Smooth muscle cell (in vitro differentiated cells): ENCODE results near the gene ACOXL. TPM values are rescaled to one million over a fixed set of nuclear protein-coding genes. Genes with fewer than 3 reads are reported as not detected.

Experiments
- DNase-seq: peaks from one replicate; lab custom pipeline; 2025; ENCODE audit not compliant: unreplicated experiment; lab: John Stamatoyannopoulos, UW
- H2AFZ ChIP-seq: fragments of 200-600 bp; sonication (generic); 2 replicates; pipeline ENCODE4 v1.6.0; 2016; ENCODE audit warnings: antibody characterized with exemption, low read depth, mild to moderate bottlenecking
- H3F3A ChIP-seq: fragments of 200-600 bp; sonication (generic); 2 replicates; pipeline ENCODE4 v1.6.0; 2017; ENCODE audit warnings: antibody characterized with exemption, low read depth
- H3K27ac ChIP-seq: fragments of 200-600 bp; sonication (generic); 2 replicates; pipeline ENCODE4 v1.5.1; 2016; ENCODE audit warnings: low read depth, mild to moderate bottlenecking
- H3K27me3 ChIP-seq: fragments of 200-600 bp; sonication (generic); 2 replicates; pipeline ENCODE4 v1.6.1; 2016; ENCODE audit warnings: low read depth, mild to moderate bottlenecking
- H3K36me3 ChIP-seq: fragments of 200-600 bp; sonication (generic); 2 replicates; pipeline ENCODE4 v1.5.1; 2016; ENCODE audit warnings: low read depth
- H3K4me1 ChIP-seq: fragments of 200-600 bp; sonication (generic); 2 replicates; pipeline ENCODE4 v1.5.1; 2016; ENCODE audit warnings: low read depth
- H3K4me2 ChIP-seq: fragments of 200-600 bp; sonication (generic); 2 replicates; pipeline ENCODE4 v1.6.0; 2016; ENCODE audit warnings: mild to moderate bottlenecking
- H3K4me3 ChIP-seq: fragments of 200-600 bp; sonication (generic); 2 replicates; pipeline ENCODE4 v1.5.1; 2016; ENCODE audit warnings: mild to moderate bottlenecking
- H3K79me2 ChIP-seq: fragments of 200-600 bp; sonication (generic); 2 replicates; pipeline ENCODE4 v1.6.0; 2016; ENCODE audit warnings: low read depth, mild to moderate bottlenecking
- H3K9ac ChIP-seq: fragments of 200-600 bp; sonication (generic); 2 replicates; pipeline ENCODE4 v1.6.0; 2016; ENCODE audit warnings: low read depth
- H3K9me3 ChIP-seq: fragments of 200-600 bp; sonication (generic); replicated peaks from 2 replicates; pipeline ENCODE4 v1.5.1; 2016; ENCODE audit warnings: low read depth
- H4K20me1 ChIP-seq: fragments of 200-600 bp; sonication (generic); 2 replicates; pipeline ENCODE4 v1.6.0; 2016; ENCODE audit warnings: low read depth
- WGBS: methylation state at CpG from one replicate; pipeline ENCODE4 v1.1.7; 2016; ENCODE audit warnings: low lambda C conversion rate; 5-methylcytosine and 5-hydroxymethylcytosine counted together
- polyA plus RNA-seq: library from polyadenylated mRNA; unstranded; fragments of >200 nt; fragmentation: Nextera tagmentation; extraction: Ambion mirVana; gene quantifications from 2 replicates; pipeline ENCODE4 v1.2.1, GENCODE V29; 2016
- total RNA-seq: library from RNA; depleted of rRNA; stranded (reverse); fragments of >200 nt; gene quantifications from 2 replicates; pipeline ENCODE4 v1.2.3, GENCODE V29; 2014
- TF ChIP-seq, protein P1 (sequence below): fragments of 200-600 bp; sonication (generic); IDR thresholded peaks from 2 replicates; pipeline ENCODE4 v1.5.1; 2017; ENCODE audit warnings: borderline replicate concordance, mild to moderate bottlenecking, antibody characterized with exemption; ENCODE audit not compliant: insufficient read depth, poor library complexity, severe bottlenecking

Gene ACOXL
- total and polyA plus RNA-seq, 2 experiments from 2014 or later: not detected

DNA sequence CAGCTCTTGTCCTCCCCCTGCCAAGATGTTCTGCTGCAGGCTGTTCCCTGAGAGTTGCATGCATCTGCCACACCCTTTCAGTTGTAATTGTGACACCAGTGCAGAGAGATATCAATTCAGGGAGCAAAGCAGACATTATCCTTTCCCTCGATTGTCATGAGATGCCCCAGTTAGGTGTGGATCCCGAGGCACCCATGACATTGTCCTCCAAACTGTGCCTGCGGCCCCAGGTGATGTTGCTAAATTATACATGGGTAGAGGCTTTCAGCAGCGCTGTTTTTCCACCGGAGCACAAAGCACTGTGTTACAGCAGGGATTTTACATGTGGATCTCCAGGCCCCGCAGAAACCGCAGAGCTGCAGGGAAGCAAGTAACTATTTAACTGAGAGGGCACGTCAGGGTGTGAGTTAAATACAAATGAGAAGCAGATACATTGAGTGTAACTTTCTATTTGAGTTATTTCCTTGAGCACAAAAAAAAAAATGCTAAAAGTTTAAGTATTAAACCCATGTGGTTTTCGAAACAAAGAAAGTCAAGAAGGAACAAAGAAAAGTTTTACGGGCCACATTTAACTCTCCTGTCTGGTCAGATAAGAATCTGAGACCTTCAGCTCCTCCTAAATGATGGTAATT is 298.0 kb downstream of the ACOXL start:
- Histone ChIP-seq H3F3A (no peaks in the 10 kb centered on the region), H3K79me2 (no peaks in the 10 kb centered on the region), H3K9me3 (no peaks in the 10 kb centered on the region), H3K4me1 (no peaks in the 10 kb centered on the region), H3K27ac (no peak overlapping the region), H3K27me3 (peaks cover 3% of the 10 kb centered on the region), H4K20me1 (no peaks in the 10 kb centered on the region), H3K9ac (no peak overlapping the region), H3K4me3 (no peak overlapping the region), H3K4me2 (no peak overlapping the region), H3K36me3 (no peaks in the 10 kb centered on the region), H2AFZ (no peak overlapping the region)
- TF ChIP-seq, protein P1, sequence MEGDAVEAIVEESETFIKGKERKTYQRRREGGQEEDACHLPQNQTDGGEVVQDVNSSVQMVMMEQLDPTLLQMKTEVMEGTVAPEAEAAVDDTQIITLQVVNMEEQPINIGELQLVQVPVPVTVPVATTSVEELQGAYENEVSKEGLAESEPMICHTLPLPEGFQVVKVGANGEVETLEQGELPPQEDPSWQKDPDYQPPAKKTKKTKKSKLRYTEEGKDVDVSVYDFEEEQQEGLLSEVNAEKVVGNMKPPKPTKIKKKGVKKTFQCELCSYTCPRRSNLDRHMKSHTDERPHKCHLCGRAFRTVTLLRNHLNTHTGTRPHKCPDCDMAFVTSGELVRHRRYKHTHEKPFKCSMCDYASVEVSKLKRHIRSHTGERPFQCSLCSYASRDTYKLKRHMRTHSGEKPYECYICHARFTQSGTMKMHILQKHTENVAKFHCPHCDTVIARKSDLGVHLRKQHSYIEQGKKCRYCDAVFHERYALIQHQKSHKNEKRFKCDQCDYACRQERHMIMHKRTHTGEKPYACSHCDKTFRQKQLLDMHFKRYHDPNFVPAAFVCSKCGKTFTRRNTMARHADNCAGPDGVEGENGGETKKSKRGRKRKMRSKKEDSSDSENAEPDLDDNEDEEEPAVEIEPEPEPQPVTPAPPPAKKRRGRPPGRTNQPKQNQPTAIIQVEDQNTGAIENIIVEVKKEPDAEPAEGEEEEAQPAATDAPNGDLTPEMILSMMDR: no peak
- 58% methylated on average over 10 of the region's 10 CpGs for WGBS
- no peak for DNase-seq

DNA sequence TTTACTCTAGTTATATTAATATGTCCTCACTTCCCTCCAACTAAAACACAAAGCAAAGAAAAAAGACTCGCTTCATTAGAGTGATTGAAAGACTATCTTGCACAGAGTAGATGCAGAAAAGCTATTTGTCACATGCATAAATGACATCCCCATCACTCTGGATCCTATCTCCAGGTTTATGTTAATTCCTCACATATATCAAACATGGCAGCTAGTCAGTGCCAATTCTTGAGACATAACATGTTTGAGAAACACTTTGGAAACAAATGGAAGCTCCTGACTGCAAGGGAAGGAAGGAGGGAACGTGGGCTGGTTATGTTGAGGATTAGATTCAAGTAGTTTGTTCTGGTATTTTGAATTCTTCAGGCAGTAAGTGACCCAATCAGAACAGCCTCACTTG is 298.6 kb downstream of the ACOXL start:
- H3K4me3 ChIP-seq: no peak overlapping the region
- H3K4me1 ChIP-seq: no peaks in the 10 kb centered on the region
- no peaks in the 10 kb centered on the region for H3K79me2 ChIP-seq
- whole genome bisulfite sequencing: 46% methylated on average over 2 of the region's 2 CpGs
- DNase-seq: no peak
- no peak overlapping the region for H3K9ac ChIP-seq
- H3K27ac ChIP-seq: no peak overlapping the region
- H3K36me3 ChIP-seq: no peaks in the 10 kb centered on the region
- no peak overlapping the region for H2AFZ ChIP-seq
- no peaks in the 10 kb centered on the region for H3F3A ChIP-seq
- no peak overlapping the region for H3K4me2 ChIP-seq
- no peaks in the 10 kb centered on the region for H3K27me3 ChIP-seq
- TF ChIP-seq, protein P1: no peak
- no peaks in the 10 kb centered on the region for H4K20me1 ChIP-seq
- no peaks in the 10 kb centered on the region for H3K9me3 ChIP-seq

DNA sequence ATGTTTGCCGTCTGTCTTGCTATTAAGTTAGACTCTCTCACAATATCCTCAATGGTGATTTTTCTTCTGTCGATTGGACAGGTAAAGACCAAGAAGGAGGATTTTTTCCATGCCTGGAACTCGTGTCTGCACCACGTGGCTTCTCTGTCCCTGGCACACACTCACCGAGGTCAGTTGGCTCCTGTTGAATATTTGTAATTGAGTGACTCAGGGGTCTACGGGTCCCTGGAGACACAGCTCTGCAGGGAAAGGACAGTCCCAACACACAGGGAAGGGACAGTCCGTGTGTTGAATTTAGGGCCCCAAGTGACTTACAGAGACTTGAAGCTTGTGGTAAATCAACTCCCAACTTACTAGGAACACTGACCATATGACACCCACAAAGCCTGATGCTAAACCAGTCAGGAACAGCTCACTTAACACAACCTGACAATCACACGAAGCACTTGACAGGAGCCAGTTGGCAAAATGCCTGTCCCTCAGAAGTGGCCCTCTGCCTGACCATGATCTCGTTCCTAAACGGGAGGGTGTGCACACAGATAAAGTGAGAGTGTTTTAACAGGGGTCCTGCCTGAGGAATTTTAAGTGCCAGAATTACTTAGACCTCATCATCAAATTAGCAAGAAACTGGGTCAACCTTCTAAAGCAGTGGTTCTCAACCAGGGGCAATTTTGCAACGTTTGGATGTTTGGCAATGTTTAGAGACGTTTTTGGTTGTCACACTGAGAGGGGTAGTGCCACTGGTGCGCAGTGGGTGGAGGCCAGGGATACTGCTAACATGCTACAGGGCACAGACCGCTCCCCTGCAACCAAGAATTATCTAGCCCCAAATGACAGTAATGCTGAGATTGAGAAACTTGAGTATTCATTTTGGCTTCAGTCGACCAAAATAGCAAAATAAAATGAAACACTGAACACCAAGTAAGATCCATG is 299.4 kb downstream of the ACOXL start:
- 71% methylated on average over 15 of the region's 15 CpGs for WGBS
- Histone ChIP-seq H3K36me3 (no peaks in the 10 kb centered on the region), H3K9me3 (no peaks in the 10 kb centered on the region), H3K79me2 (no peaks in the 10 kb centered on the region), H2AFZ (no peak overlapping the region), H3K4me2 (no peak overlapping the region), H3K9ac (no peak overlapping the region), H3K27me3 (peaks cover under 1% of the 10 kb centered on the region), H3K4me3 (no peak overlapping the region), H3F3A (no peaks in the 10 kb centered on the region), H3K4me1 (no peaks in the 10 kb centered on the region), H3K27ac (no peak overlapping the region), H4K20me1 (no peaks in the 10 kb centered on the region)
- no peak for DNase-seq
- TF ChIP-seq, protein P1: no peak
